Naive thymus-derived CD4-positive, alpha-beta T cell (primary cell): ENCODE data around the gene ZBED6. TPM values are rescaled to one million over a fixed set of nuclear protein-coding genes. Genes with fewer than 3 reads are reported as not detected.

ENCODE experiments used
- ATAC-seq: fragments of 150-1000 bp; cut with Tn5 transposase; 2 replicates; pipeline ENCODE4 v1.10.0; 2021; ENCODE audit warnings: mild to moderate bottlenecking, moderate library complexity
- CTCF ChIA-PET: fragments of 350-600 bp; sonication (Branson Sonifier 250); formaldehyde crosslinking; loops from one replicate; lab custom pipeline; 2021; ENCODE audit warnings: antibody characterized with exemption; lab: Charles Lee
- POLR2A ChIA-PET: fragments of 350-600 bp; sonication (Branson Sonifier 250); formaldehyde crosslinking; loops from one replicate; lab custom pipeline; 2021; ENCODE audit warnings: antibody characterized with exemption, inconsistent platforms; lab: Charles Lee
- DNase-seq, 9 donors: peaks; one replicate each; pipeline versions ENCODE4 v3.0.0 to v3.0.0-alpha.2; 2020 to 2022; ENCODE audit warnings: mixed read lengths in 1 of 9
- H3K27ac ChIP-seq: one replicate; pipeline ENCODE4 v1.7.0; 2013; ENCODE audit warnings: mild to moderate bottlenecking, low read depth, low read length, moderate library complexity
- H3K27me3 ChIP-seq, 2 donors: one replicate each; pipeline ENCODE4 v1.7.0; 2013; ENCODE audit warnings: low read length in 2 of 2, mild to moderate bottlenecking in 2 of 2, moderate library complexity in 2 of 2; ENCODE audit not compliant: control insufficient read depth in 2 of 2, insufficient read depth in 2 of 2
- H3K36me3 ChIP-seq, 3 experiments: 1 replicate in 2 of 3; 2 replicates in 1 of 3; pipeline ENCODE4 v1.7.0; 2013; ENCODE audit warnings: low read length in 3 of 3, mild to moderate bottlenecking in 3 of 3, moderate library complexity in 1 of 3; ENCODE audit not compliant: insufficient read depth in 3 of 3, control insufficient read depth in 2 of 3
- H3K4me1 ChIP-seq, 2 donors: one replicate each; pipeline ENCODE4 v1.7.0; 2013; ENCODE audit warnings: low read length in 2 of 2, mild to moderate bottlenecking in 2 of 2, moderate library complexity in 1 of 2; ENCODE audit not compliant: control insufficient read depth in 2 of 2, insufficient read depth in 2 of 2
- H3K4me3 ChIP-seq: 2 replicates; pipeline ENCODE4 v1.7.0; 2013; ENCODE audit warnings: mild to moderate bottlenecking, low read length
- H3K9me3 ChIP-seq, 3 experiments: 1 replicate in 2 of 3; 2 replicates in 1 of 3; pipeline ENCODE4 v1.7.0; 2013; ENCODE audit warnings: low read length in 3 of 3; ENCODE audit not compliant: control insufficient read depth in 2 of 3
- H3K27ac Mint-ChIP-seq, 9 donors: one replicate each; pipeline ENCODE4 v1.8.0; 2020 to 2022; ENCODE audit warnings: mixed read lengths in 9 of 9, mild to moderate bottlenecking in 8 of 9, moderate library complexity in 5 of 9, inconsistent platforms in 2 of 9
- H3K27me3 Mint-ChIP-seq, 5 donors: one replicate each; pipeline ENCODE4 v1.8.0; 2021 to 2022; ENCODE audit warnings: mixed read lengths in 5 of 5, mild to moderate bottlenecking in 1 of 5
- H3K36me3 Mint-ChIP-seq, 5 donors: one replicate each; pipeline ENCODE4 v1.8.0; 2020 to 2022; ENCODE audit warnings: mixed read lengths in 5 of 5, mild to moderate bottlenecking in 3 of 5, inconsistent platforms in 1 of 5
- H3K4me1 Mint-ChIP-seq, 7 donors: one replicate each; pipeline ENCODE4 v1.8.0; 2020 to 2022; ENCODE audit warnings: mixed read lengths in 7 of 7, mild to moderate bottlenecking in 3 of 7, inconsistent platforms in 1 of 7
- H3K4me3 Mint-ChIP-seq, 10 donors: one replicate each; pipeline ENCODE4 v1.8.0; 2020 to 2022; ENCODE audit warnings: mild to moderate bottlenecking in 10 of 10, mixed read lengths in 10 of 10, moderate library complexity in 6 of 10, inconsistent platforms in 2 of 10
- H3K9me3 Mint-ChIP-seq, 11 donors: one replicate each; pipeline ENCODE4 v1.8.0; 2020 to 2022; ENCODE audit warnings: mixed read lengths in 11 of 11, mild to moderate bottlenecking in 4 of 11, inconsistent platforms in 1 of 11, moderate library complexity in 1 of 11
- intact Hi-C, 2 donors: fragments of 100-400 bp; cut with micrococcal nuclease; formaldehyde crosslinking; loops; one replicate each; pipeline ENCODE4 v1.15.1; 2023
- polyA plus RNA-seq, 2 donors: library from polyadenylated mRNA; unstranded; fragments of 300-500 nt; fragmentation: Illumina TruSeq; gene quantifications; one replicate each; pipeline ENCODE4 v1.2.3, GENCODE V29; 2021
- total RNA-seq, 6 experiments: library from RNA in 5 of 6; stranded (reverse) in 5 of 6; gene quantifications; 1 replicate in 5 of 6; 2 replicates in 1 of 6; pipeline ENCODE4 v1.2.3 and lab custom pipeline; 2021 to 2026

ZBED6 gene
- total and polyA plus RNA-seq, 7 experiments from 2014 or later: 1.1 to 36.1 (median 31.6) TPM

GRCh38 chr1:203797948-203798655 lies 2.7 kb downstream of the ZBED6 start:
- ATAC-seq (no peak), DNase-seq (no peak)
- Histone ChIP-seq H3K4me3 (no peak overlapping the region), H3K9me3 (no peaks in the 10 kb centered on the region), H3K36me3 (peaks cover 0 to 13% (median 0%) of the 10 kb centered on the region in 3 experiments), H3K27ac (no peak overlapping the region), H3K4me1 (peaks cover 35 to 44% of the 10 kb centered on the region in 2 donors), H3K27me3 (no peaks in the 10 kb centered on the region)
- Mint-ChIP-seq H3K4me1 (peaks cover 18 to 80% (median 70%) of the 10 kb centered on the region in 7 donors), H3K27me3 (no peaks in the 10 kb centered on the region), H3K4me3 (peak overlapping the region; percentile 24 to 98 (median 94)), H3K27ac (peak overlapping the region in 7 of 9 donors; percentile 8 to 91 (median 59)), H3K36me3 (peaks cover 5 to 38% (median 36%) of the 10 kb centered on the region in 5 donors), H3K9me3 (peaks cover 0 to 2% (median 0%) of the 10 kb centered on the region in 11 donors)
- CTCF ChIA-PET: no interaction called here
- intact Hi-C loops: loop anchor here (2.0 to 10.0 kb wide), 6 partner anchors 473 to 1414 kb away; partner anchors contain the start of genes DSTYK (in 1 of the 2), MDM4 (in 1 of the 2) and RBBP5 (in 1 of the 2)
- POLR2A ChIA-PET: interaction anchor here (1.2 kb wide), 1 partner anchor 9 kb away, joined by 3 read pairs; no protein-coding TSS in a partner anchor

DNA sequence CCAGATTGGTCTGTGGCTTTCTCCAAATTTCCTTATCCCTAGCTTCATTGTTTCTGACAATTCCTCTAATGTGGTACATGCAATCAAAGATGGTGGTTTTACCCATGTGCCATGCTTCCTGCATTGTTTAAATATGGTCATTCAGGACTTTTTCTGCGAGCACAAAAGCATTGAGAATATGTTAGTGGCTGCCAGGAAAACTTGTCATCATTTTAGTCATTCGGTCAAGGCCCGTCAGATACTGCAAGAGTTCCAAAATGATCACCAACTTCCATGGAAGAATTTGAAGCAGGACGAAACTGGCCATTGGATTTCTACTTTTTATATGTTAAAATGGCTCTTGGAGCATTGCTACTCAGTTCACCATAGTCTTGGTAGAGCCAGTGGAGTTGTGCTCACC lies 3.7 kb downstream of the ZBED6 start:
- no peaks in the 10 kb centered on the region for H3K27me3 Mint-ChIP-seq
- ATAC-seq (no peak), DNase-seq (no peak)
- peaks cover 27 to 90% (median 77%) of the 10 kb centered on the region in 7 donors for H3K4me1 Mint-ChIP-seq
- H3K4me1 ChIP-seq: peaks cover 40 to 47% of the 10 kb centered on the region in 2 donors
- H3K27me3 ChIP-seq: no peaks in the 10 kb centered on the region
- H3K4me3 ChIP-seq: no peak overlapping the region
- H3K4me3 Mint-ChIP-seq: peak overlapping the region in 8 of 10 donors; percentile 14 to 69 (median 40)
- no peaks in the 10 kb centered on the region for H3K9me3 ChIP-seq
- no peak overlapping the region for H3K27ac ChIP-seq
- H3K36me3 Mint-ChIP-seq: peaks cover 5 to 46% (median 43%) of the 10 kb centered on the region in 5 donors
- peaks cover 0 to 2% (median 0%) of the 10 kb centered on the region in 11 donors for H3K9me3 Mint-ChIP-seq
- ChIA-PET POLR2A (no interaction called here), CTCF (no interaction called here)
- peak overlapping the region in 4 of 9 donors; percentile 6 to 54 (median 36) for H3K27ac Mint-ChIP-seq
- intact Hi-C loops: loop anchor here (5.0 to 10.0 kb wide), 5 partner anchors 474 to 1413 kb away; partner anchors contain the start of genes DSTYK (in 1 of the 2) and MDM4 (in 1 of the 2)
- H3K36me3 ChIP-seq: peaks cover 0 to 19% (median 0%) of the 10 kb centered on the region in 3 experiments

DNA sequence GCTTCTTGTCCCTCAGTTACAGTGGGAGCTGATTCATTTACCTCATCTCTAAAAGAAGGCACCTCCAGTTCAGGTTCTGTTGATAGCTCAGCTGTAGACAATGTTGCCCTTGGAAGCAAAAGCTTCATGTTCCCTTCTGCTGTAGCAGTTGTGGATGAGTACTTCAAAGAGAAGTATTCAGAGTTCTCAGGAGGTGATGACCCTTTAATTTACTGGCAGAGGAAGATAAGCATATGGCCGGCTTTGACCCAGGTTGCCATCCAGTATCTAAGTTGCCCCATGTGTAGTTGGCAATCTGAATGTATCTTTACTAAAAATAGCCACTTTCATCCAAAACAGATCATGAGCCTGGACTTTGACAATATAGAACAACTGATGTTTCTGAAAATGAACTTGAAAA lies 4.5 kb downstream of the ZBED6 start:
- Mint-ChIP-seq H3K27me3 (no peaks in the 10 kb centered on the region), H3K4me1 (peaks cover 34 to 92% (median 78%) of the 10 kb centered on the region in 7 donors), H3K9me3 (peaks cover 0 to 2% (median 0%) of the 10 kb centered on the region in 11 donors), H3K4me3 (peak overlapping the region in 7 of 10 donors; percentile 5 to 69 (median 49)), H3K27ac (peak overlapping the region; percentile 6 to 72 (median 39)), H3K36me3 (peaks cover 5 to 52% (median 47%) of the 10 kb centered on the region in 5 donors)
- ATAC-seq: no peak
- intact Hi-C loops: loop anchor here (5.0 to 10.0 kb wide), 5 partner anchors 475 to 1412 kb away; partner anchors contain the start of genes DSTYK (in 1 of the 2) and MDM4 (in 1 of the 2)
- Histone ChIP-seq H3K4me3 (no peak overlapping the region), H3K9me3 (no peaks in the 10 kb centered on the region), H3K36me3 (peaks cover 0 to 19% (median 0%) of the 10 kb centered on the region in 3 experiments), H3K4me1 (peaks cover 36 to 47% of the 10 kb centered on the region in 2 donors), H3K27me3 (no peaks in the 10 kb centered on the region), H3K27ac (peak overlapping the region; percentile 27)
- no peak for DNase-seq
- POLR2A ChIA-PET: interaction anchor here (0.7 kb wide), 1 partner anchor 18 kb away, joined by 3 read pairs; no protein-coding TSS in a partner anchor
- CTCF ChIA-PET: interaction anchor here (0.6 kb wide), 2 partner anchors 31 to 310 kb away, joined by 3 read pairs; no protein-coding TSS in a partner anchor

DNA sequence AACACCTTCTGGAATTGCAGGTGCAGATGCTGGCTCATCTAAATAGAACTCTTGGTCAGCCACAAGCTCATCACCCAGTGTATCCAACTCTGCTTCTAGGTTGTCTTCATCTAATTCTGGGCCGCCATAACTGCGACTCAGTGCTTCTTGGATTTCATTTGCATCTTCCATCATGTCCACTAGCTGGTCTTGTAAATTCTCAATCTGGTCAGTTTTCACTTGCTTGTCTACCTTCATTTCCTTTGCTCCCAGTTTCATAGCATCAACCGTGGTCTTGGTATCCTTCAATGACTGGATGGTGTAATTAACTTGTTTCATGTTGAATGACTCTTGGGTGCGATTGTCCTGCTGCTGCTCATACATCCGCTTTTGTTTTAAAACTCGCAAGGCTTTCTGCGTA lies 10.3 kb downstream of the ZBED6 start:
- Histone ChIP-seq H3K27ac (no peak overlapping the region), H3K27me3 (no peaks in the 10 kb centered on the region), H3K36me3 (peaks cover 0 to 30% (median 3%) of the 10 kb centered on the region in 3 experiments), H3K4me3 (no peak overlapping the region), H3K9me3 (no peaks in the 10 kb centered on the region), H3K4me1 (peaks cover 9 to 13% of the 10 kb centered on the region in 2 donors)
- DNase-seq: no peak
- Mint-ChIP-seq H3K27ac (peak overlapping the region in 1 of 9 donors; percentile 38), H3K4me1 (peaks cover 29 to 75% (median 64%) of the 10 kb centered on the region in 7 donors), H3K4me3 (peak overlapping the region in 2 of 10 donors; percentile 23 to 36), H3K9me3 (peaks cover 0 to 1% (median 0%) of the 10 kb centered on the region in 11 donors), H3K27me3 (no peaks in the 10 kb centered on the region), H3K36me3 (peaks cover 15 to 36% (median 32%) of the 10 kb centered on the region in 5 donors)
- POLR2A ChIA-PET: interaction anchor here (1.1 kb wide), 1 partner anchor 18 kb away, joined by 3 read pairs; no protein-coding TSS in a partner anchor
- intact Hi-C loops: no loop called here
- CTCF ChIA-PET: no interaction called here
- ATAC-seq: no peak

GRCh38 chr1:203807196-203807595 lies 11.8 kb downstream of the ZBED6 start:
- peak overlapping the region in 2 of 9 donors; percentile 23 to 34 for H3K27ac Mint-ChIP-seq
- ChIA-PET CTCF (interaction anchor here (0.5 kb wide), 1 partner anchor 998 kb away, joined by 4 read pairs; no protein-coding TSS in a partner anchor), POLR2A (interaction anchor here (1.0 kb wide), 1 partner anchor 9 kb away, joined by 3 read pairs; no protein-coding TSS in a partner anchor)
- intact Hi-C loops: no loop called here
- DNase-seq (no peak), ATAC-seq (no peak)
- Histone ChIP-seq H3K9me3 (no peaks in the 10 kb centered on the region), H3K36me3 (peaks cover 0 to 30% (median 3%) of the 10 kb centered on the region in 3 experiments), H3K4me1 (peaks cover 6 to 9% of the 10 kb centered on the region in 2 donors), H3K27me3 (no peaks in the 10 kb centered on the region), H3K27ac (no peak overlapping the region), H3K4me3 (no peak overlapping the region)
- no peaks in the 10 kb centered on the region for H3K27me3 Mint-ChIP-seq
- peak overlapping the region in 1 of 10 donors; percentile 5 for H3K4me3 Mint-ChIP-seq
- peaks cover 27 to 73% (median 55%) of the 10 kb centered on the region in 7 donors for H3K4me1 Mint-ChIP-seq
- H3K9me3 Mint-ChIP-seq: peaks cover 0 to 1% (median 0%) of the 10 kb centered on the region in 11 donors
- H3K36me3 Mint-ChIP-seq: peaks cover 15 to 43% (median 28%) of the 10 kb centered on the region in 5 donors
